Measurements from ENCODE around the gene ARHGEF10L. TPM values are rescaled to one million over a fixed set of nuclear protein-coding genes. Genes with fewer than 3 reads are reported as not detected.

ARHGEF10L gene
- total RNA-seq, 1 donor from 2014 or later = 27.8 TPM

DNA sequence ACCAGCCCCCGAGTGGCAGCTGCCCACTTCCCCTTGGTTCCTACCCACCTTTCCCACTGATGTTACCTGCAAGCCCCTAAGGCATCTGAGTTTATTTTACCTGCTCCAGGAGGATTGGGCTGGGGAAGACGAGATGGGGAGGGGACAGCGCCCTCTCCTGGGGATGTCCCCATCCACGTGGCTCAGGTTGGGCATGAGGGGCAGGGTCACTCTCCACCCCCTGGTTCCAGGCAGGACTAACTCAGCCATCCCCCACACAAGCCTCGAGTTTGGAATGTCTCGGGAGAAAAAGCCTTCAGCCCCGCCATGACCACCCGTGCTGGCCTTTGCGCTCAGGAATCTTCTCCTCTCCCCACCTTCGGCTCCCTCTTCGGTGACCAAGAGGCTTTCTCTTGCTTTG is 90.0 kb downstream of the ARHGEF10L start:
- H3K4me3 ChIP-seq (ENCODE audit: low read depth, low read length) = no peak overlapping the region
- peak; percentile 51 for TF ChIP-seq CTCF (conservative IDR thresholded peaks at IDR 0.05; ENCODE audit: low read depth, low read length)
- DNase-seq (ENCODE audit: low read depth) = no peak

DNA sequence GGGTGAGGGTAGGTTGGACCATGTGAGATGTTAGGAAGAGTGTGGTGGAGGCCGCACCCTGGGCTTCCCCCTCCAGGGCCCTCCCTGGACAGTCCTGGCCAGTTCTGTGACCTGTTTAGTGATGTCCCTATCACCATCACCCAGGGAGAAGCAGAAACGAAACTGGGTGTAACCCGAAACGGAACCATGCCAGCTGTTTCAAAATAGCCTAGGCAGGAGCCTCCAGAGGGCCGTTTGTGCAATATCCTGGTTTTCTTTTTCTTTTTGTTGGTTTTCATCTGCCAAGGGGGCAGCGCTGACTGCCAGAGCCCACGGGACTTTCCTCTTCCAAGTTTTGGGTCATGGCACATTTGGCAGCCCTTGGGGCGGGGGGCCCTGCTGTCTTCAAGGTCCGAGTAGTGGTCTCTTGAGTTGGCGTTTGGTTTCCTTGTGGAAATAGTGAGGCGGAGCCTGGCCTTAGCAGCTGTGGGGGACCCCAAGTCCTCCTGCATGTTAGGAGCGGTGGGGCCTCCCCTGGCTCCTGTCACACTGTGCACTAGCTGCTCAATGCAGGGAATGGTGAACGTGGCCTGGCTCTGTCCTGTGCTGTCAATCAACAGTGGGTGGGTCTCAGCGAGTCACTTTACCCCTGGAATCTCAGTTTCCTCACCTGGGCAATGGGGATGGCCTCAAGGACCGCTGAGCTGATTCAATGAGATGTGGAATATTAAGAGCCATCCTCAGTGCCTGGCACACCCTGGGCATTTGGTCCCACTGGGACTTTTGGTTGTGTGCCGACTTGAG is 90.7 kb downstream of the ARHGEF10L start:
- no peak for DNase-seq (ENCODE audit: low read depth)
- H3K4me3 ChIP-seq (ENCODE audit: low read depth, low read length) = no peak overlapping the region
- TF ChIP-seq CTCF (conservative IDR thresholded peaks at IDR 0.05; ENCODE audit: low read depth, low read length) = no peak

DNA sequence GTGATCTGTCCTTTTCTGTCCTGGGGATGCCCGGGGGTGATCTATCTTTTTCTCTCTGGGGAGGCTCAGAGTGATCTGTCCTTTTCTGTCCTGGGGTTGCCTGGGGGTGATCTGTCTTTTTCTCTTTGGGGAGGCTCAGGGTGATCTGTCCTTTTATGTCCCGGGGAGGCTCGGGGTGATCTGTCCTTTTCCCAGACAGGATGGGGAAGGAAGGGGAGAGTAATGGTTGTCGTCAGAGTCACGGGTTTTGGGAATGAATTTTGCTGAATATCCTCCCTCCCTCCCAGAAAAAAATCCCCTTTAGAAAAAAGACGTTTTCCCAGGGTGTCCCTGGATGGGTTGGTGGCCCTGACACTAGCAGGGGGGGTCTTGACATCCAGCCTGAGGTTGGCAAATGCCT is 91.5 kb downstream of the ARHGEF10L start:
- no peak for DNase-seq (ENCODE audit: low read depth)
- no peak for TF ChIP-seq CTCF (conservative IDR thresholded peaks at IDR 0.05; ENCODE audit: low read depth, low read length)
- H3K4me3 ChIP-seq (ENCODE audit: low read depth, low read length) = no peak overlapping the region

GRCh38 chr1:17631410-17631809 is 91.9 kb downstream of the ARHGEF10L start:
- no peak overlapping the region for H3K4me3 ChIP-seq (ENCODE audit: low read depth, low read length)
- no peak for DNase-seq (ENCODE audit: low read depth)
- no peak for TF ChIP-seq CTCF (conservative IDR thresholded peaks at IDR 0.05; ENCODE audit: low read depth, low read length)

- no peak for DNase-seq (ENCODE audit: low read depth)
- no peak for TF ChIP-seq CTCF (conservative IDR thresholded peaks at IDR 0.05; ENCODE audit: low read depth, low read length)
- no peak overlapping the region for H3K4me3 ChIP-seq (ENCODE audit: low read depth, low read length)
Observed at GRCh38 chr1:17632106-17632505, 92.6 kb downstream of the ARHGEF10L start.

GRCh38 chr1:17632541-17633184 is 93.2 kb downstream of the ARHGEF10L start:
- TF ChIP-seq CTCF (conservative IDR thresholded peaks at IDR 0.05; ENCODE audit: low read depth, low read length) = no peak
- H3K4me3 ChIP-seq (ENCODE audit: low read depth, low read length) = no peak overlapping the region
- DNase-seq (ENCODE audit: low read depth) = no peak

Measured in epithelial cell of proximal tubule (primary cell).